Breast epithelium (tissue), 3 donors: ENCODE results near the gene CCL24.

Experiments used
- CTCF ChIP-seq, 3 donors: fragments of 450-650 bp; IDR thresholded peaks; one replicate each; pipeline ENCODE4 v1.5.1; 2016 to 2017; ENCODE audit warnings: antibody characterized with exemption in 3 of 3, mild to moderate bottlenecking in 3 of 3, moderate library complexity in 3 of 3
- POLR2A ChIP-seq: fragments of 450-650 bp; IDR thresholded peaks from one replicate; pipeline ENCODE4 v1.6.1; 2016; ENCODE audit warnings: antibody characterized with exemption, mild to moderate bottlenecking, moderate library complexity

GRCh38 chr7:75843613-75844116 lies 30.1 kb upstream of the CCL24 start:
- TF ChIP-seq CTCF (IDR thresholded peaks at IDR 0.05), result no peak
- TF ChIP-seq POLR2A, result no peak
